Stimulated activated naive CD8-positive, alpha-beta T cell treated with anti-CD3 and anti-CD28 coated beads, Interleukin-15, amount 100 ng/mL, for 72 hours (primary cell): ENCODE results near the gene RNU6-1.

Experiments
- ATAC-seq: fragments of 150-1000 bp; cut with Tn5 transposase; 2 replicates; pipeline ENCODE4 v1.10.0; 2021; ENCODE audit warnings: mild to moderate bottlenecking, moderate library complexity
- DNase-seq, 2 donors: peaks; one replicate each; pipeline ENCODE4 v3.0.0; 2021 to 2022
- H3K27ac Mint-ChIP-seq, 2 donors: one replicate each; pipeline ENCODE4 v1.8.0; 2022; ENCODE audit warnings: mild to moderate bottlenecking in 2 of 2, mixed read lengths in 2 of 2, moderate library complexity in 2 of 2
- H3K27me3 Mint-ChIP-seq: one replicate; pipeline ENCODE4 v1.8.0; 2022; ENCODE audit warnings: mixed read lengths
- H3K4me1 Mint-ChIP-seq: one replicate; pipeline ENCODE4 v1.8.0; 2022; ENCODE audit warnings: mild to moderate bottlenecking, mixed read lengths
- H3K4me3 Mint-ChIP-seq, 2 donors: one replicate each; pipeline ENCODE4 v1.8.0; 2022; ENCODE audit warnings: mild to moderate bottlenecking in 2 of 2, mixed read lengths in 2 of 2, moderate library complexity in 1 of 2
- H3K9me3 Mint-ChIP-seq, 2 donors: one replicate each; pipeline ENCODE4 v1.8.0; 2022; ENCODE audit warnings: mixed read lengths in 2 of 2

The RNU6-1 gene

GRCh38 chr15:67832031-67832551 is 7.8 kb downstream of the RNU6-1 start:
- peaks cover 91% of the 10 kb centered on the region for H3K27me3 Mint-ChIP-seq
- H3K9me3 Mint-ChIP-seq = no peaks in the 10 kb centered on the region
- no peak overlapping the region for H3K27ac Mint-ChIP-seq
- ATAC-seq (no peak), DNase-seq (peak in 1 of 2 donors; percentile 18)
- H3K4me1 Mint-ChIP-seq = peaks cover 75% of the 10 kb centered on the region
- no peak overlapping the region for H3K4me3 Mint-ChIP-seq

GRCh38 chr15:67831363-67831762 is 8.5 kb downstream of the RNU6-1 start:
- Mint-ChIP-seq H3K4me3 (no peak overlapping the region), H3K27ac (no peak overlapping the region), H3K27me3 (peaks cover 90% of the 10 kb centered on the region), H3K9me3 (no peaks in the 10 kb centered on the region), H3K4me1 (peaks cover 73% of the 10 kb centered on the region)
- DNase-seq (peak in 1 of 2 donors; percentile 9), ATAC-seq (no peak)

GRCh38 chr15:67829647-67830504 is 10.0 kb downstream of the RNU6-1 start:
- ATAC-seq (no peak), DNase-seq (peak in 1 of 2 donors; percentile 18)
- Mint-ChIP-seq H3K4me3 (peak overlapping the region in 1 of 2 donors; percentile 60), H3K27ac (no peak overlapping the region), H3K4me1 (peaks cover 70% of the 10 kb centered on the region), H3K9me3 (no peaks in the 10 kb centered on the region), H3K27me3 (peaks cover 90% of the 10 kb centered on the region)

GRCh38 chr15:67828969-67829646 is 10.7 kb downstream of the RNU6-1 start:
- H3K27me3 Mint-ChIP-seq = peaks cover 90% of the 10 kb centered on the region
- peak overlapping the region; percentile 60 to 73 for H3K4me3 Mint-ChIP-seq
- H3K4me1 Mint-ChIP-seq = peaks cover 70% of the 10 kb centered on the region
- no peaks in the 10 kb centered on the region for H3K9me3 Mint-ChIP-seq
- no peak overlapping the region for H3K27ac Mint-ChIP-seq
- ATAC-seq (no peak), DNase-seq (peak in 1 of 2 donors; percentile 17)

- DNase-seq (peak in 1 of 2 donors; percentile 13), ATAC-seq (no peak)
- peak overlapping the region; percentile 60 to 73 for H3K4me3 Mint-ChIP-seq
- no peaks in the 10 kb centered on the region for H3K9me3 Mint-ChIP-seq
- peaks cover 70% of the 10 kb centered on the region for H3K4me1 Mint-ChIP-seq
- no peak overlapping the region for H3K27ac Mint-ChIP-seq
- H3K27me3 Mint-ChIP-seq = peaks cover 90% of the 10 kb centered on the region
Observed at GRCh38 chr15:67828278-67828968, 11.4 kb downstream of the RNU6-1 start.

- Mint-ChIP-seq H3K4me1 (peaks cover 67% of the 10 kb centered on the region), H3K4me3 (peak overlapping the region in 1 of 2 donors; percentile 60), H3K9me3 (no peaks in the 10 kb centered on the region), H3K27me3 (peaks cover 90% of the 10 kb centered on the region), H3K27ac (no peak overlapping the region)
- DNase-seq (peak in 1 of 2 donors; percentile 25), ATAC-seq (no peak)
Observed at GRCh38 chr15:67827562-67828277, 12.1 kb downstream of the RNU6-1 start.

GRCh38 chr15:67826717-67827561 is 12.9 kb downstream of the RNU6-1 start:
- Mint-ChIP-seq H3K27me3 (peaks cover 90% of the 10 kb centered on the region), H3K9me3 (no peaks in the 10 kb centered on the region), H3K4me3 (no peak overlapping the region), H3K4me1 (peaks cover 69% of the 10 kb centered on the region), H3K27ac (no peak overlapping the region)
- peak in 1 of 2 donors; percentile 20 for DNase-seq
- no peak for ATAC-seq

GRCh38 chr15:67825881-67826716 is 13.7 kb downstream of the RNU6-1 start:
- Mint-ChIP-seq H3K9me3 (no peaks in the 10 kb centered on the region), H3K4me1 (peaks cover 77% of the 10 kb centered on the region), H3K27me3 (peaks cover 90% of the 10 kb centered on the region), H3K4me3 (peak overlapping the region; percentile 62 to 66), H3K27ac (no peak overlapping the region)
- ATAC-seq = no peak
- DNase-seq = peak in 1 of 2 donors; percentile 20

- H3K4me3 Mint-ChIP-seq = peak within 1 kb of the TSS; percentile 62 to 66
- H3K27me3 Mint-ChIP-seq = peaks cover 90% of the 10 kb centered on the region
- H3K9me3 Mint-ChIP-seq = no peaks in the 10 kb centered on the region
- no peak within 1 kb of the TSS for H3K27ac Mint-ChIP-seq
- peaks cover 78% of the 10 kb centered on the region for H3K4me1 Mint-ChIP-seq
- ATAC-seq (no peak), DNase-seq (peak in 1 of 2 donors; percentile 29)
Observed at GRCh38 chr15:67824976-67825880, 14.6 kb downstream of the RNU6-1 start, which contains the start of gene SKOR1. Gene SKOR1 (plus strand): TSS chr15:67825509. CDS start chr15:67825603, 94 bp downstream.

GRCh38 chr15:67824197-67824968 is 15.5 kb downstream of the RNU6-1 start:
- Mint-ChIP-seq H3K4me1 (peaks cover 76% of the 10 kb centered on the region), H3K27me3 (peaks cover 90% of the 10 kb centered on the region), H3K9me3 (no peaks in the 10 kb centered on the region), H3K27ac (peak overlapping the region in 1 of 2 donors; percentile 47), H3K4me3 (peak overlapping the region; percentile 87)
- DNase-seq = peak in 1 of 2 donors; percentile 19
- ATAC-seq = no peak

- peak overlapping the region; percentile 4 to 47 for H3K27ac Mint-ChIP-seq
- no peaks in the 10 kb centered on the region for H3K9me3 Mint-ChIP-seq
- H3K4me1 Mint-ChIP-seq = peaks cover 68% of the 10 kb centered on the region
- no peak for ATAC-seq
- DNase-seq = peak in 1 of 2 donors; percentile 18
- peaks cover 90% of the 10 kb centered on the region for H3K27me3 Mint-ChIP-seq
- H3K4me3 Mint-ChIP-seq = peak overlapping the region; percentile 87
Observed at GRCh38 chr15:67823314-67824196, 16.3 kb downstream of the RNU6-1 start.
